NCI-H187 treated with DMSO at 0.1 percent for 48 hours (cell line): Measurements from ENCODE around the gene NKX6-2.
"Not testable (repeated sequence)": the region's sequence is repeated elsewhere in the genome, so short reads cannot be mapped to it uniquely, and the experiment has no call there.

Experiments
- DNase-seq: peaks from one replicate; lab custom pipeline; 2025; lab: John Stamatoyannopoulos, UW

The NKX6-2 gene

DNA sequence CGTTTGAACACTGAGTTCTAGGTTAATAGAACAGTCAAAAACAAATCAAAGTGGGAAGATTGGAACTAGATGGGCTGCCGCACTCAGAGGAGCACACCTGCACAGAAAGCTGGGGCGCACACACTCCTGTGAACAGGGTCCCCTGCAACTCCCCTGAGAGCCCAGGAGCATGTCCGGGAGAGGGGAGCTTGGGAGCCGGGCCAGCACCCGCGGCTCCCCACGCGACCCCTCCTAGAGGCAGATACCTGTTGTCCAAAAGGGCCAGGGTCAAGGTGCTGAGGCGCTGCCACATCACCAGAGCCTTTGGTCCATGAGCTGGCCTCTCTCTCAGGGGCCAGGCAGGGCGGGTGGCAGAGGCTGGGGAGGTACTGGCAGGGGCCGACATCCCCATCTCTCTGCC is 5.6 kb downstream of the NKX6-2 start:
- no peak for DNase-seq

DNA sequence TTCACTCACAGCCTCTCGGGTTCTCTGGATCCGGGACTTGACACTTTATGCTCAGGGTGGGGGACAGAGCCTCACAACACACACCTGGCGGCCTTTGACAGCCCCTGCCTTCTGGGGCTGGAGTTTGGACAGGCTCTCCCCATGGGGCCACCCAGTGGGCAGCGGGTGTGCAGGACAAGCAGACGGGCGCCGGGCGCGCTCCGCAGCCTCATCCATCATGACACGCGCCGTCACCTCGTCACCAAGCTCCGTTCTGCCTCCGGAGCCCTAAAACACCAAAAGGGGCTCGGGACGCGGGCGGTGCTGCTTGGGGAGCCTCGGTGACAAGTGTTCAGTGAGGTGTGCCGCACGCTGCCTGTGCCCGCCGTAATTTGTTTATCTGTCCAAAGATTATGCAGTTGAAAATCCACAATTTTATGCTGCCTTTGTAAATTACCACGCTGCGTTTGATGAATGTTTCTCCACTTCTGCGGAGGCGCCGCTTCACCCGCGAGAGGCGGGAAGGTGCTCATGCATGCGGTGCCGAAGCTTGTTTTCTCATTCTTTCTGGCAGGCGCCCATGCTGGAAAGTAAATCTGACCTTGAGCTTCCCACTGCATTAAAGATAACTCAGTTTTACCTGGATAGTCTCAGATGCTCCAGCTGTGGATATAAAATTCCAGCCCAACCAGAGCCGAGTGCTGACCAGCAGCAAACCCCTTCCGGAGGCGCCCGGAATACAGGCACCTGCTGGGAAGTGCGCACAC is 6.2 kb downstream of the NKX6-2 start:
- DNase-seq, result no peak

DNA sequence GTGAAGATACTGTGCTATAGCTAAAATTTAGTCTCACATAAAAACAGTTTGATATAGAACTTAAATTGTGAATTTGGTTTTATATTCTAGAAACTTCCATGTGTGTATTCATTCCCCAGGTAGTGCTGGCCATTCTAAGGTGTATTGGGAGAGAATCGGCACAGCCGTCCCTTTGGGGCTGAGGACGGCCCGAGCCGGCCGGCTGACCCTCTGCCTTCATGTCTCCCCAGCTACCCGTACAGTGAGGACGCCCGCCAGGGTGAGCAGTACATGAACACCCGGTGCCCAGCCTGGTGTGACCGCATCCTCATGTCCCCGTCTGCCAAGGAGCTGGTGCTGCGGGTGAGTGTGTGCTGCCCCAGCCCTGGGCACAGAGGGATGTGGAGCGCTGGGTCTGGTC is 8.5 kb downstream of the NKX6-2 start:
- no peak for DNase-seq

- no peak for DNase-seq
These were observed 9.1 kb downstream of the NKX6-2 start for GRCh38 chr10:132776821-132777220.

GRCh38 chr10:132776186-132776585 is 9.8 kb downstream of the NKX6-2 start:
- no peak for DNase-seq

DNA sequence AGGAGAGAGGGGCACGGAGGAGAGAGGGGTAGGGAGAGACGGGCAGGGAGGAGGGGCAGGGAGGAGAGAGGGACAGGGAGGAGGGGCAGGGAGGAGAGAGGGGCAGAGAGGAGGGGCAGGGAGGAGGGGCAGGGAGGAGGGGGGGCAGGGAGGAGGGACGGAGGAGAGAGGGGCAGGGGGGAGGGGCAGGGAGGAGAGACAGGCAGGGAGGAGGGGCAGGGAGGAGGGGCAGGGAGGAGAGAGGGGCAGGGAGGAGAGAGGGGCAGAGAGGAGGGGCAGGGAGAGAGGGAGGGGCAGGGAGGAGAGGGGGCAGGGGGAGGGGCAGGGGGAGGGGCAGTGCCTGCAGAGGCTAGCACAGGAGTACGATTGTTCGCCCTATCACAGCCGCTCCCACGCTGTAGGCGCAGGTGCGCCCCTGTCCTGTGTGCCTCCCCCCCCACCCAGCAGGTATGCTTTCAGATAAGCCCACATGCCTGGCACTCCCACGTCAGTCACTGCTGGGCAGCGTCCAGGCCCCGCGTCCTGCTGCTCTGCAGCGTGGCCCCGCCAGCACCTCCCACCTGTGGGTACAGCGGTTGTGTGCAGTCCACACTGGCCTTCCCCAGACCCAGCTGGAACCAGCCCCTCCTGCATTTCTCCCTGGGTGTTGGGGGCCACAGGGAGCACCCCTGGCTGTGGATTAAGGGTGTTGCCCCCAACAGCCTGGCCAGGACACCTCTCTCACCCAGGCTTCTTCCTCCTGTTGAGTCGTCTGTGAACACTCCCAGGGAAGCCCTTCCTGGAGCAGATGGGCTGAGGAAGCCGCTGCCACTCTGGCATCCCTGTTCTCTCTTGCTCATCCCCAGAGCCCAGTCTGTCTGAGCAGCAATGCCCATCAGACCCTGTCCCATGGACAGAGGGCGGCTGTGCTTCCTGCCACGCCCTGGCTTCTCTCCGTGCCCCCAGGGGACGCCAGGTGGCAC is 10.8 kb downstream of the NKX6-2 start:
- DNase-seq, result no peak

DNA sequence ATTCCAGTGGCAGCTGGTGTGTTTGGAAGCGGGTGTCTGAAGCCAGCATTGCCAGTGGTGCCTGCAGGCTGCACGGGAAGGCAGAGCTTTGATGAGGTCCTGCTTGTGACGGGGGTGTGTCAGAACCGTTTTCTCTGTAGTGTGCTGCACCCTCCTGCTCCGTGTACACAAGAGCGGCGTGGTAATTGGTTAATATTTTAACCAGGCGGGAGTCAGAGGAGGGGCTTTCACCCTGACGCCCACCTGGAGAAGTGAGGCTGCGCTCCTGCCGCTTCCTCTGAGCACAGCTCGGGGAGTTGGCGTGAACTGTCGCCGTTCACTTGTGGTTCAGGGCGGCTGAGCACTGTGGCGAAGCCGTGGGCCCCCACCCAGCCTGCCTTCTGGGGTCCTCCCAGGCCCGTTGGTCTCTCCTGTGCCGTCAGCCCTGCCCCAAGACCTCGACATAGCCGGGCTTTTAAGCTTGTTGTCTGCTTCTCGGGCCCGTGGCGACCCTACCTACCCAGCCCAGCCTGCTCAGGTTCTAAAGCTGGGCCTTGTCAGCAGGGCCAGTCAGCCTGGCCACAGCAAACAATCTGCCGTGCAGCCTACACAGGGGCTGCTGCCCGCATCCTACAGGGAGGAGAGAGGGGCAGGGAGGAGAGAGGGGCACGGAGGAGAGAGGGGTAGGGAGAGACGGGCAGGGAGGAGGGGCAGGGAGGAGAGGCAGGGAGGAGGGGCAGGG is 11.6 kb downstream of the NKX6-2 start:
- no peak for DNase-seq

GRCh38 chr10:132772816-132773215 is 13.1 kb downstream of the NKX6-2 start:
- not testable (repeated sequence) for DNase-seq

- DNase-seq, result no peak
These were observed 15.6 kb downstream of the NKX6-2 start for GRCh38 chr10:132770061-132771021.

DNA sequence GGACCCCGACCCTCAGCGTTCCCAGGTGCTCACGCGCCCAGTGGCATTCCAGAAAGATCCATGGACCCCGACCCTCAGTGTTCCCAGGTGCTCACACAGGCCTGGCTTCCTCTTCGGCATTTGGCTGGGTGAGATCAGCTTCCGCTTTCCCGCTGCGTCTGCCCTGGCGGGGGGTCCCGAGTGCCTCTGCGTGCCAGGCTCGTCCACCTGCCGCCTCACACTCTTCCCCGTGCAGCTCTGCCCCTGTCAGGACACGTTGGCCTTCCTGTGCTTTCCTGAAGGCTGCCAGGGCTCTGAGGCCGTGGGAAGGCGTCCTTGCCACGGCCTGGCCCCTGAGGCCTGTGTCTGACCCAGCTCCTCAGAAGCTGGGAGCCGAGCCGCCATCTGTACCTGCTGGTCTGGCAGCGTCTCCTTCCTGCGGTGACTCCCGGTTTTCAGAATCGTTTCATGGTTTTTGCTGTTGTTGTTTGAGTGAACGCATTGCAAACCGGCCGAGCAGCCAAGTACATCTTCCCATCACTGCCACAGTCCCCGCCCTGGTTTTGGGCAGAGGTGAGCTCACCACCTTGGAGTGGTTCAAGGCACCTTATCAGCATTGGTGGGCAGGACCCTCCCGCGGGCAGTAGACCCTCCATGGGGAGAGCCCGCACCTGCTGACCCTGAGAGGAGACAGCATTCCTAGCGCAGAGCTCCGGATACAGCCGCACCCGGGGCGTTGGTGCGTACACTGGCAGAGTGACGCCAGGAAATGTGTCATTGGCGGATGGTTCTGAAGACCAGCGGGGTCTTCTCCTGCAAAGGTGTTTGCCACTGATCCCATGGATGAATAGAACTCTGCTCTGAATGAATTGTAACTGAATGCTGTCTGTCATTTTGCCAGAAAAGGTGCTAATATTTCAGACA is 17.4 kb downstream of the NKX6-2 start:
- no peak for DNase-seq

DNA sequence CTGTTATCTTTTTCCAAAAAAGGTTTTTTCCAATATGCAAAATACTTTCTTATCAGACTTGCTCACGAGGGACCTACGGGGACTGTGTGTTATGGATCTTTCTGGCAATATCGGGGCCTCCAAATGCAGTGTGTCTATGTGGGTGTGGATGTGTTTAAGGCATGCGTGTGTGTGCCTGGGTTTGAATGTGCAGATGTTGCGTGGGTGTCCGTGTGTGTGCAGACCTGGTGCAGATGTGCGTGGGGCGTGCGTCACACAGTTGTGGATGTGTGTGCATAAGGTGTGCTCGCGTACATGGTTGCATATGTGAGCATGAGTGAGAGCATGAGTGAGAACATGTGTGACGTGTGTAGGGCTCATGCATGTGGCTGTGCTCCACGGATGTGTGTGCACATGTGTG is 19.7 kb downstream of the NKX6-2 start:
- no peak for DNase-seq

DNA sequence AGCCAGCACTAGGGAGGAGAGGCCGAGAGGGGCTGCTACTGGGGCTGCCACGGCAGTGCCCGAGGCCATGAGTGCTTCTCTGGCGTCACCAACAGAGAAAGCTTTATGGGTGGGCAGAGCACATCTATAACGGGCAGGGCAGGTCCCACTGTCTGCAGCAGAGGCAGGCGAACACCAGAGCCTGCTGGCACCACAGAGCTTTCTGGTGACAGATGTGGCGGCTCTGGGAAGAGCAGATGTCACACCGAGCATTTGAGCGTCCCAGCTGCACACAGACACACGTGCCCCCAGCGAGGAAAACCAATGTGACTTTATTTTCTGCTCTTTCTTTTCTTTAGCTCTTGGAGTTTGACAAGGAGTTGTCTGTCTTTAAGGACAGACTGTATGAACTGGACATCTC is 20.5 kb downstream of the NKX6-2 start:
- no peak for DNase-seq

- DNase-seq, result no peak
These were observed 21.8 kb downstream of the NKX6-2 start for GRCh38 chr10:132764108-132764507.

DNA sequence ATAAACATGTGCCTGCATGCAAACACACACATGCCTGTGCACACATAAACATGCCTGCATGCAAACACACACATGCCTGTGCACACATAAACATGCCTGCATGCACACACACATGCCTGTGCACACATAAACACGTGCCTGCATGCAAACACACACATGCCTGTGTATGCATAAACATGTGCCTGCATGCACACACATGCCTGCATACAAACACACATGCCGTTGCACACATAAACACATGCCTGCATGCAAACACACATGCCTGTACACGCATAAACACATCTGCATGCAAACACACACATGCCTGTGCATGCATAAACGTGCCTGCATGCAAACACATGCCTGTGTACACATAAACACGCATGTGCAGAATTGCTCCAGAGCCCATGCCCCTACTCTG is 22.4 kb downstream of the NKX6-2 start:
- no peak for DNase-seq

DNA sequence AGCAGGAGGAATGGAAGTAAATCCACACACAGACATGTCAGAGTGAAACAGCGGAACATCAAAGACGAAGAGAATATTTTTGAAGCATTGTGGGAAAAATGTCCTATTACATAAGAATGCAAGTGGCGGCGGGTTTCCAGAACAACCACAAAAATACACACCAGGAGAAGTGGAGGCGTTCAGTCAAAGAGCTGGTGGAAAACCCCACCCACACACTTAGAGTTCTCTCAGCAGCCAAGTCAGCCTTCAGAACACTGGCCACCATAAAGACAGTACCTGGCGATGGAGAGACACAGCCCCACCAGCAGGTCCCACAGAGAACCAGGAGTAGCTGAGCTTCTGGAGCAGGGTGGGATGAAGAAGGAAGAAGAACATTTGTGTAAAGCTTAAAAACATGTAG is 23.7 kb downstream of the NKX6-2 start:
- DNase-seq, result no peak

- DNase-seq, result no peak
These were observed 24.4 kb downstream of the NKX6-2 start for GRCh38 chr10:132761395-132762060.

- DNase-seq, result no peak
These were observed 27.1 kb downstream of the NKX6-2 start for GRCh38 chr10:132758865-132759264.

GRCh38 chr10:132757171-132757570 is 28.8 kb downstream of the NKX6-2 start:
- no peak for DNase-seq

- no peak for DNase-seq
These were observed 29.4 kb downstream of the NKX6-2 start for GRCh38 chr10:132756591-132756990.
